HUDEP-2 (cell line): Measurements from ENCODE around the gene SPHK2.
"Not testable (repeated sequence)": the region's sequence is repeated elsewhere in the genome, so short reads cannot be mapped to it uniquely, and the experiment has no call there.

Experiments
- DNase-seq, 76 experiments: peaks; one replicate each; lab custom pipeline; 2025; ENCODE audit not compliant: unreplicated experiment in 76 of 76; lab: John Stamatoyannopoulos, UW

SPHK2 gene, protein sequence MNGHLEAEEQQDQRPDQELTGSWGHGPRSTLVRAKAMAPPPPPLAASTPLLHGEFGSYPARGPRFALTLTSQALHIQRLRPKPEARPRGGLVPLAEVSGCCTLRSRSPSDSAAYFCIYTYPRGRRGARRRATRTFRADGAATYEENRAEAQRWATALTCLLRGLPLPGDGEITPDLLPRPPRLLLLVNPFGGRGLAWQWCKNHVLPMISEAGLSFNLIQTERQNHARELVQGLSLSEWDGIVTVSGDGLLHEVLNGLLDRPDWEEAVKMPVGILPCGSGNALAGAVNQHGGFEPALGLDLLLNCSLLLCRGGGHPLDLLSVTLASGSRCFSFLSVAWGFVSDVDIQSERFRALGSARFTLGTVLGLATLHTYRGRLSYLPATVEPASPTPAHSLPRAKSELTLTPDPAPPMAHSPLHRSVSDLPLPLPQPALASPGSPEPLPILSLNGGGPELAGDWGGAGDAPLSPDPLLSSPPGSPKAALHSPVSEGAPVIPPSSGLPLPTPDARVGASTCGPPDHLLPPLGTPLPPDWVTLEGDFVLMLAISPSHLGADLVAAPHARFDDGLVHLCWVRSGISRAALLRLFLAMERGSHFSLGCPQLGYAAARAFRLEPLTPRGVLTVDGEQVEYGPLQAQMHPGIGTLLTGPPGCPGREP

DNA sequence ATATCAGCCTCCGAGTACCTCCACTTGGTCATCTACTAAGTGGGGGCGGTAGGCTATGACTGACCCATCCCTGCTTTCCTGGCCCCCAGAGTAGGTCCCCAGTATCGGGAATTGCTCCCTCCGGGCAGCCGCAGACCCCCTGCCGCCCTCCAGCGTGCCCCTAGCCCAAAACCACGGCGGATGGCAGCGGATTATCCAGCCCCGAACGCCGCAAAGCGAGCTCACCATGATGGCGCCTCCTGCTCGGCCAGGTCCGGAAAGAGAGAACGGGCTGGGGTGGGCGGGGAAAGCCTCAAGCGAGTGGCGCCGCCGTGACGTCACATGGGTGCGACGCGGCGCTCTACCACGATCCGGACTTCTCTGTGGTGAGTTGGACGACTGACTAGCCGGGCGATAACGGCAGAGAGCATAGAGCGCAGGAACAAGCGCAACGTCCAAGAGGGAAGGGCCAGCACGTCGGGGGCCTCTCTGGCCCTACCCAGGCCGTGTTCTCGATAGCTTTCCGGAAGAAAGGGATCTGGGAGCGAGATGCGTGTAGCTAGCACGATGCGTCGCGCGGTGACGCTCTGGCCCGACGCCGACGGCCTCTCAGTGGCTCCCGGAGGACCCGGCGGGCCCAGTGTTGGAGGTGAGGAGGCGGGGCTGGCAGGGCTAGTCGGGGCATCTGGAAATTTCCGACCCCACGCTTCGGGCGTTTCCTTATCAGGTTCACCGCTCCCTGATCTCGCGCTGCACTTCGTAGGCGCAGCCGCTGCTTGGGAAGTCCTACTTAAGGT is at the start of gene SPHK2, which contains the start of gene RPL18:
Gene SPHK2 (plus strand): TSS at position 591 of the 776 bp plus-strand sequence. CDS start 1,009 bp downstream, outside the sequence.
Gene RPL18 (minus strand): TSS at position 263 of the 776 bp plus-strand sequence. CDS start 35 bp downstream, at position 228.
- DNase-seq: peak; percentile 88 to 100 (median 100)

DNA sequence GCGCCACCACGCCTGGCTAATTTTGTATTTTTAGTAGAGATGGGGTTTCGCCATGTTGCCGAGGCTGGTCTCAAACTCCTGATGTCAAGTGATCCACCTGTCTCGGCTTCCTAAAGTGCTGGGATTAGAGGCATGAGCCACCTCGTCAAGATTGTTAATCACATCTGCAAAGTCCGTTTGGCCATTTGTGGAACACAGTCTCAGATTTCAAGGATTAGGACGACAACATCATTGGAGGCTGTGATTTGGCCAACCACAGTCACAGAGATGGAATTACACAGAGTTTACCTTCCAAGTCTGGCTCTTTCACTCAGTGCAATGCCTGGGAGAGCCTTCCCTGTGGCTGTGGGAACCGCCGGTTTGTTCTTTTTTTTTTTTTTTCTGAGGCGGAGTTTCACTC is 49.5 kb upstream of the SPHK2 start:
- DNase-seq: no peak

DNA sequence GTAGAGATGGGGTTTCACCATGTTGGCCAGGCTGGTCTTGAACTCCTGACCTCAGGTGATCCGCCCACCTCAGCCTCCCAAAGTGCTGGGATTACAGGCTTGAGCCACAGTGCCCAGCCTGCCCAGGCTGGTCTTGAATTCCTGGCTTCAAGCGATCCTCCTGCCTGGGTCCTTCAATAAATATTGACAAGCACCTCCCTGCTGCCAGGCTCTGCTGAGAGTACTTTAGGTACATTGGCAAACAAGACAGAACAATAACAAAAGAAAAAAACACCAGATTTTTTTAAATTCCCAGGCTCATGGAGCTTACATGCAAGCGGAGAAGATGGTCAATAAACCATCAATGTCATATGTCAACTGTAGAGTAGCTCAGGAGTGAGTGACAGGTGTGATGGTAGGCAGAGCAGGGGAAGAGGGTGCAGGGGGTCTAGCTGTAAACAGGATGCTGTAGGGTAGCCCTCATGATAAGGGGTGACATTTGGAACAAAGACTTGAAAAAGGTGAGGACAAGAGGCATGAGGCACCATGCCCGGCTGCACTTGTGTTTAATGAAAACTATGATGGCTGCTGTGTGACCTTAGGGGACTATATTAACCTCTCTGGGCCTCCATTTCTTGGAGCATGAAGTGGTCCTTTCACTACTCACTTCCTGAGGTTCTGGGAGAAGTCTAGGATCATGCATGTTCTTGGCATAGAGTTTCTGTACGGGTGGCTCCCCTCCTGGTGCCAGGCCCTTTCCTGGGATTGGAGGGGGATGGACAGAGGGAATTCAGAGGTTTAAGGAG is 47.7 kb upstream of the SPHK2 start:
- no peak for DNase-seq

DNA sequence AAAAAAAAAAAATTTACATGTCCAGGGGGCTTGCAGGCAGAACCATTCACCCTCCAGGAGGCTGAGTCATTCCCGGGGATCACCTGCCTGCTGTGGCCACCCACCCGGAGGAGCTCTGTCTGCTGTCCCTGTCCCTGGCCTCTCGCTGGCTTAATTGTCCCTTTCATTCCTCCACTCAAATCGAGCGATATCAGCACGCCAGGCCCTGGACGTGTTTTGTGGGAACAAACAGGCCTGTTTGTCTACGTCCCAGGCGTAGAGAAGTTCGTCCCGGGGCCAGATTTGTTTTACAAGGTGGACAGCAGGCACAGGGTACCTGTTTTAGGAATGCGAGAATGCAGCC is 46.2 kb upstream of the SPHK2 start:
- DNase-seq: no peak

DNA sequence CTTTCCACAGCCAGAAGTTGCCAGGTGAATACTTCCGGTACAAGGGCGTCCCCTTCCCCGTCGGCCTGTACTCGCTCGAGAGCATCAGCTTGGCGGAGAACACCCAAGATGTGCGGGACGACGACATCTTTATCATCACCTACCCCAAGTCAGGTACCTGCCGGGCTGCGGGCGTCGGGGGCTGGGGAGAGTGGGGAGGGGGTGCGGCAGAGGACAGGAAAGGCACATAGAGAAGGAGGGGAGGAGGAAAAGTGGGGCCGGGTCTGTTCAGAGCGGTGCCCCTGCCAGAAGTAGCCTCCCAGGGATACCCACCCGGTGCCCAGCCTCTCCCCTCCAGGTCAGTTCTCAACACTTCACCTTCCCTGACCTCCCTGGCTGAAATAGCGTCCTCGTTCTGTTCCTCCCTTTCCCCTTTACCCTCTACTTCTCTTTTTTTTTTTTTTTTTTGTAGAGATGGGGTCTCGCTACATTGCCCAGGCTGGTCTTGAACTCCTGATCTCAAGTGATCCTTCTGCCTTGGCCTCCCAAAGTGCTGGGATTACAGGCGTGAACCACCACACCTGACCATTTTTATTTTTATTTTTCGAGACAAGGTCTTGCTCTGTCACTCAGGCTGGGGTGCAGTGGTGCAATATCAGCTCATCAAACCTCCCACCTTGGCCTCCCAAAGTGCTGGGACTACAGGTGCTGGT is 43.2 kb upstream of the SPHK2 start:
- no peak for DNase-seq

DNA sequence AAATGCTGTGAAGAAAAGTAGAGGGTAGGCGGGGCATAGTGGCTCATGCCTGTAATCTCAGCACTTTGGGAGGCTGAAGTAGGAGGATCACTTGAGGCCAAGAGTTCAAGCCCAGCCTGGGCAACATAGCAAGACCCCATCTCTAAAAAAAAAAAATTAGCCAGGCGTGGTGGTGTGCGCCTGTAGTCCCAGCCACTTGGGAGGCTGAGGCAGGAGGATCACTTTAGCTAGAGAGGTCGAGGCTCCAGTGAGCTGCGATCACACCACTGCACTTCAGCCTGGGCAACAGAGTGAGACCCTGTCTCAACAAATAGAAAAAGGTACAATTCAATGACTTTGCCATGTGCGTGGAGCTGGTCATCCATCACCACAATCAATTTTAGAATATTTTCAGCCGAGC is 41.4 kb upstream of the SPHK2 start:
- DNase-seq: not testable (repeated sequence)

DNA sequence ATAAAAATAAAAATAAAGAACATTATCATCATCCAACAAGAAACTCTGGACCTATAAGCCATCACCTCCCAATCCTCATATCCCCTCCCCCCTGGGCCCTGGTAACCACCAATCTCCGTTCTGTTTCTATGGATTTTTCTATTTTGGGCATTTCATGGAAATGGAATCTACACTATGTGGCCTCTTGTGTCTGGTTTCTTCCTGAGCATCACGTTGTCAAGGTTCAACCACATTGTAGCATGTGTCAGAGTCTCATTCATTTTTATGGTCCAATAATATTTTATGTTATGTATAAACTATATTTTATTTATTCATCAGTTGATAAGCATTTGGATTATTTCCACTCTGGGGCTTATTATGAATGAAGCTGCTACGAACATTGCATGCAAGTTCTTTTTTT is 40.4 kb upstream of the SPHK2 start:
- DNase-seq: no peak

DNA sequence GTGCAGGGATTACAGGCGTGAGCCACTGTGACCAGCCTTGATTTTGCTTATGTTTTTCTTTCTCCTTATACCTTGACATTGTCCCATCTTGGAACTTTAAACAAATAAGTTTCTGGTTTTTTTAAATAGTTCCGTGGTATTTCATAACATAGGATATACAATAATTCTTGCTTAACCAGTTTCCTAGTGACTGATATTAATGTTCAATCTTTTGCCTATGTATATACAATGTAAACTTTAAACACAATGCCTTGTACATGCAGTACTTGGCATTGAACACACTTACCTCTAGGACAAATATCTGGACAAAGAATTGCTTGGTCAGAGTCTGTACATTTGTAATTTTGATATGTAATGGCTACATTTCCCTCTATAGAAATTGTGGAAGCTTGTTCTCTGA is 37.1 kb upstream of the SPHK2 start:
- DNase-seq: no peak

DNA sequence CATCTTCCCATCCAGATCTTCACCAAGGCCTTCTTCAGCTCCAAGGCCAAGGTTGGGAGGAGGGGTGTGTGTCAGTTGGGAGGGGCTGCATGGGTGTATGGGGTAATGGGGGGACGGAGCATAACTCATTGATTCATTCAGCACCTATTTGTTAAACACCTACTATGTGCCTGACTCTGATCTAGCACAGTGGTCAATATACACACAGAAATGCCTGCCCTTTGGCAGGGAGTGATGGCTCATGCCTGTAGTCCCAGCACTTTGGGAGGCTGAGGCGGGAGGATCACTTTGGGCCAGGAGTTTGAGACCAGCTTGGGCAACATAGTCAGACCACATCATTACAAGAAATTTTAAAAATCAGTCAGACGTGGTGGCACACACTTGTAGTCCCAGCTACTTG is 31.9 kb upstream of the SPHK2 start:
- no peak for DNase-seq

DNA sequence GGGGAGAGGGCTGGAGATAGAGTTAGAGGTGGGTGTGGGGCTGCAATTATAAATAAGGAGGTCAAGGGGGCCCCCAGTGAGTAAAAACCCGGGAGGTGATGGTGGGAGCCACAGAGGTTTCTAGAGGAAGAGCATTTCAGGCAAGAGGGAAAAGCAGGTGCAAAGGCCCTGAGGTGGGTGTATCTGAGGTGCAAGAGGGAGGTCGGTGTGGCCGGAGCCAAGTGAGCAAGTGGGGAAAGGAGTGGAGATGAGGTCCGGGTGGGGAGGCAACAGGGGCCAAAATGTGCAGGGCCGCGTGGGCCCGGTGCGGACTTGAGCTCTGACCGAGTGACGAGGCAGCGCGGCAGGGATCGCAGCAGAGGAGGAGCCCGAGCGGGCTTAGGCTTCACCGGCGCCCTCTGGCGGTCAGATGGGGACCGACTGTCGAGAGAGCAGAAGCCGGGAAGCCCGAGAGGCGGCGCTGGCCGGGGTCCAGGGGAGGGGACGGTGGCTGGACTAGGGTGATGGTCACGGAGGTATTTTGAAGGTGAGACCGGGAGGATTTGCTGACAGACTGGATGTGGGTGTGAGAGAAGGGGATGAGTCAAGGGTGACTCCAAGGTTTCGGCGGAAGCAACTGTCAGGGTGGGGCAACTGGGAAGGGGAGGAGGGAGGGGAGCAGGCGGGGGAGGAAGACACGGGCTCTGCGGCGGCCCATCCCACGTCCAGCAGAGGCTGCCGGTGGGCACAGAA is 30.5 kb upstream of the SPHK2 start:
- peak in 74 of 76 experiments; percentile 44 to 97 (median 84) for DNase-seq

DNA sequence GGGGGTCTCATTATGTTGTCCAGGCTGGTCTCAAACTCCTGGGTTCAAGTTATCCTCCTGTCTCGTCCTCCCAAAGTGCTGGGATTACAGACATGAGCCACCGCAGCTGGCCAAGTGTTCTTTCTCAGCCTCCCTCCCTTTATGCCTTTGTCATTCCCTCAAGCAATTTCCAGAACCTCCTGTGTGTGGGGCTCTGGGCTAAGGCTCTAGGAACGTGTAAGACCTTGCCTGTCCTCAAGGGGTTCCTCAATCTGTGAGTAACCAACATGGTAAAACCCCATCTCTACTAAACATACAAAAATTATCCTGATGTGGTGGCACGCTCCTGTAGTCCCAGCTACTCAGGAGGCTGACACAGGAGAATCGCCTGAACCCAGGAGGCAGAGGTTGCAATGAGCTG is 28.3 kb upstream of the SPHK2 start:
- peak in 1 of 76 experiments; percentile 5 for DNase-seq

DNA sequence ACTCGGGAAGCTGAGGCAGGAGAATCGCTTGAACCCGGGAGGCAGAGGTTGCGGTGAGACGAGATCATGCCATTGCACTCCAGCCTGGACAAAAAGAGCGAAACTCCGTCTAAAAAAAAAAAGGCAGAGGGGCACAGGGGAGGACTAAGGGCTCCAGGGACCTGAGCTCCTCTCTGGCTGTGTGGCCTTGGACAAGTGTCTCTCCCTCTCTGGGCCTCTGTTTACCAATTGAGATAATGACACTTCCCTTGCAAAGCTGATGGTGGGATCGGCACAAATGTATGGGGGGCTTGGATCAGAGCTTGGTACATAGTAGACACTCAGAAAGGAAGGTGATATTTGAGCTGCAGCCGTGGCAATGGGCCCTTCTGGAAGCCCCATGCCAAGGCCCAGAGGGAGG is 24.1 kb upstream of the SPHK2 start:
- DNase-seq: no peak

DNA sequence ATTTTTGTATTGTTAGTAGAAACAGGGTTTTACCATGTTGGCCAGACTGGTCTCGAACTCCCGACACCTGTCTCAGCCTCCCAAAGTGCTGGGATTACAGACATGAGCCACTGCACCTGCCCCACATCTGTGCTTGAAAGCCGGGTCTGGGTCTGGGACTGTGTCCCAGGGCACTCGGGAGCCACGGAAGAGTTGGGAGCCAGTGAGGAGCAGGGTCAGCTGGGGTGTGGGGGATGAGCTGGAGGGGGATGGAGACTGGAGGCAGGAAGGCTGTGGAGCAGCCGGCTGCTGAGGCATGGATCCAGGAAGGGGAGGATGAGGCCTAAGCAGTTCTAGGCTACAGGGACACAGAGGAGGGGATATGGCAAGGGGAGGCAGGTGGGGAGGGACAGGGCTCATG is 23.5 kb upstream of the SPHK2 start:
- DNase-seq: no peak

DNA sequence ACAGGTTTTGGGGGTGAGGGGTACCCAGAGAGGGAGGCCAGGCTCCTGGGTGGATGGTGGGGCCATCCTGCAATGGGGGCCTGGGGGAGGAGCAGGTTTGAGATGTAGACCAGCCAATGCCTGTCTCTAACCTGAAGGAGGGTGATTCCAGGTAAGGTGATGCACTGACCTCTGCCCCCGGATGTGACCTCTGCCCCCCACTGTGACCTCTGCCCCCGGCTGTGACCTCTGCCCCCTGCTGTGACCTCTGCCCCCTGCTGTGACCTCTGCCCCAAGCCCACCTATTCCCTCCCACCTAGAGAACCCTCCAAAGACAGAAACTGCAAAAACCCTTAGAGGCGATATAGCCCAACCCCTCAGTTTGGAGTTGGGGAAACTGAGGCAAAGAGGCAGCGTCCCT is 23.1 kb upstream of the SPHK2 start:
- DNase-seq: no peak

DNA sequence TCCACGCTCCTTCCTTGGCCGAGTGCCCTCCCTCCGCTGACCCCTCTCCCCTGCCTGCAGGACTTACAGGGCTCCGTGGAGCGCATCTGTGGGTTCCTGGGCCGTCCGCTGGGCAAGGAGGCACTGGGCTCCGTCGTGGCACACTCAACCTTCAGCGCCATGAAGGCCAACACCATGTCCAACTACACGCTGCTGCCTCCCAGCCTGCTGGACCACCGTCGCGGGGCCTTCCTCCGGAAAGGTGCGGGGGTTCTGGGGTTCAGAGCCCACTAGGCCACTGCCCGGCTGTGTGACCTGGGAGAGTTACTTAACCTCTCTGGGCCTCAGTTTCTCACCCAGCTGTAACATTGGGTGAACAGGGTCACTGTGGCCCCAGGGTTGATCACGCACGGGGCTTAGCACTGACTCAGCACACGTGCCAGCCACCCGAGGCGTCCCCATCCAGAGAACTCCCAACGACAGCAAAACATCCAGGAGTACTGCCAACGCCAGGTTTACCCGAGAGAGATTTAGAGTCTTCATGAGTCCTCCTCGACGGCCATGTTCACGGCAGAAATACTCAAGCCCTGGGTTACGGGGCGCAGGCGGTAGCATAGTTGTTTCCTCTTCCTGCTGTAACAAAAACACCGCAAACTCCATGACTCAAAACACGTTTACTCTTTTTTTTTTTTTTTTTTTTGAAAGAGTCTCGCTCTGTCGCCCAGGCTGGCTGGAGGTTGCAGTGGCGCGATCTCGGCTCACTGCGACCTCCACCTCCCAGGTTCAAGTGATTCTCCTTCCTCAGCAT is 22.4 kb upstream of the SPHK2 start:
- DNase-seq: no peak

DNA sequence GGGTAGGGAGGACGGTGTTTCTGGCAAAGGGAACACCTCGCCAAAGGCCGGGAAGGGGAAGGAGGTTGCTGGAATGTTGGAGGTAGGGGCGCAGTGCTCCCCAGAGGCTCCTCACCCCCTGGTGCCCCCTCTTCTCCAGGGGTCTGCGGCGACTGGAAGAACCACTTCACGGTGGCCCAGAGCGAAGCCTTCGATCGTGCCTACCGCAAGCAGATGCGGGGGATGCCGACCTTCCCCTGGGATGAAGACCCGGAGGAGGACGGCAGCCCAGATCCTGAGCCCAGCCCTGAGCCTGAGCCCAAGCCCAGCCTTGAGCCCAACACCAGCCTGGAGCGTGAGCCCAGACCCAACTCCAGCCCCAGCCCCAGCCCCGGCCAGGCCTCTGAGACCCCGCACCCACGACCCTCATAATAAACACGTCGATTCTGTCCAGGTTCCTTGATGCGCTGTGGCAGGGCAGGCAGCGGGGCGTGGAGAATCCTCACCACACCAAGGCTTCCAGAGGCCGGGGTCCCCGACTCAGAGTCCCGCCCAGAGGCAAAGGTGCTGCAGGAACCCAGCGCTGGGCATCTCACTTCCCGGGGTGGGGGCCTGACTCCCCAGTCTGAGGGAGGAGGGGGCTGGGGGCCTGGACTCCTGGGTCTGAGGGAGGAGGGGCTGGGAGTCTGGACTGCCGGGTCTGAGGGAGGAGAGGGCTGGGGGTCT is 20.2 kb upstream of the SPHK2 start:
- DNase-seq: no peak

DNA sequence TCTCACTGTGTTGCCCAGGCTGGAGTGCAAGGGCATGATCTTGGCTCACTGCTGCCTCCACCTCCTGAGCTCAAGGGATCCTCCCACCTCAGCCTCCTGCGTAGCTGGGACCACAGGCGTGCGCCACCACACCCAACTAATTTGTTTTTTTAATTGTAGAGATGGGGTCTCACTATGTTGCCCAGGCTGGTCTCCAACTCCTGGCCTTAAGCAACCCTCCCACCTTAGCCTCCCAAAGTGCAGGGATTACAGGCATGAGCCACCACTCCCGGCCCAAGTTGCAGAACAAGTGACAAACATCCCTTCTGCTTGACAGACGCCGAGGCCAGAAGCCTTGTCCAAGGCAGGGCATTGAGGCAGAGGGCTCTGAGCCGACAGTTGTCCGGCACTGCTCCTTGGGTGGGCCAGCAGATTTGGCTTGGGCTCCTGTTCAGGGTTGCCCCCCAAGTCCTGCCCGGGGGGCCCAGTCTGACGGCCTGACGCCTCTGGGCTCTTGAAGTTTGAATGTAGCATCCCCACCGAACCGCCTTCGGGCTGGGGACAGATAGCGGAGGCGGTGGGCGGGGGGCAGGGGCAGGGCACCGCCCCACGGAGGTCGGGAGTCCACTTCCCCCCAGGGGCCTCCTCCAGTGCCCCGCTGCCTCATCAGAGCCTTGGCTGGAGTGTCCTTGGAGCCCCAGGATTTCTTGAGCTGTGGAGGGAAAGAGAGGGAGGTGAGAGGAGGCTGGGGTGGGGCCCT is 18.5 kb upstream of the SPHK2 start:
- no peak for DNase-seq
